Smooth muscle cell (in vitro differentiated cells): ENCODE measurements around the gene FAM32A. TPM values are rescaled to one million over a fixed set of nuclear protein-coding genes. Genes with fewer than 3 reads are reported as not detected.

ENCODE experiments used
- DNase-seq: peaks from one replicate; lab custom pipeline; 2025; ENCODE audit not compliant: unreplicated experiment; lab: John Stamatoyannopoulos, UW
- H2AFZ ChIP-seq: fragments of 200-600 bp; sonication (generic); 2 replicates; pipeline ENCODE4 v1.6.0; 2016; ENCODE audit warnings: antibody characterized with exemption, low read depth, mild to moderate bottlenecking
- H3F3A ChIP-seq: fragments of 200-600 bp; sonication (generic); 2 replicates; pipeline ENCODE4 v1.6.0; 2017; ENCODE audit warnings: antibody characterized with exemption, low read depth
- H3K27ac ChIP-seq: fragments of 200-600 bp; sonication (generic); 2 replicates; pipeline ENCODE4 v1.5.1; 2016; ENCODE audit warnings: low read depth, mild to moderate bottlenecking
- H3K27me3 ChIP-seq: fragments of 200-600 bp; sonication (generic); 2 replicates; pipeline ENCODE4 v1.6.1; 2016; ENCODE audit warnings: low read depth, mild to moderate bottlenecking
- H3K36me3 ChIP-seq: fragments of 200-600 bp; sonication (generic); 2 replicates; pipeline ENCODE4 v1.5.1; 2016; ENCODE audit warnings: low read depth
- H3K4me1 ChIP-seq: fragments of 200-600 bp; sonication (generic); 2 replicates; pipeline ENCODE4 v1.5.1; 2016; ENCODE audit warnings: low read depth
- H3K4me2 ChIP-seq: fragments of 200-600 bp; sonication (generic); 2 replicates; pipeline ENCODE4 v1.6.0; 2016; ENCODE audit warnings: mild to moderate bottlenecking
- H3K4me3 ChIP-seq: fragments of 200-600 bp; sonication (generic); 2 replicates; pipeline ENCODE4 v1.5.1; 2016; ENCODE audit warnings: mild to moderate bottlenecking
- H3K79me2 ChIP-seq: fragments of 200-600 bp; sonication (generic); 2 replicates; pipeline ENCODE4 v1.6.0; 2016; ENCODE audit warnings: low read depth, mild to moderate bottlenecking
- H3K9ac ChIP-seq: fragments of 200-600 bp; sonication (generic); 2 replicates; pipeline ENCODE4 v1.6.0; 2016; ENCODE audit warnings: low read depth
- H3K9me3 ChIP-seq: fragments of 200-600 bp; sonication (generic); replicated peaks from 2 replicates; pipeline ENCODE4 v1.5.1; 2016; ENCODE audit warnings: low read depth
- H4K20me1 ChIP-seq: fragments of 200-600 bp; sonication (generic); 2 replicates; pipeline ENCODE4 v1.6.0; 2016; ENCODE audit warnings: low read depth
- CTCF ChIP-seq: fragments of 200-600 bp; sonication (generic); IDR thresholded peaks from 2 replicates; pipeline ENCODE4 v1.5.1; 2017; ENCODE audit warnings: borderline replicate concordance, mild to moderate bottlenecking, antibody characterized with exemption; ENCODE audit not compliant: insufficient read depth, poor library complexity, severe bottlenecking
- WGBS: methylation state at CpG from one replicate; pipeline ENCODE4 v1.1.7; 2016; ENCODE audit warnings: low lambda C conversion rate; 5-methylcytosine and 5-hydroxymethylcytosine counted together
- polyA plus RNA-seq: library from polyadenylated mRNA; unstranded; fragments of >200 nt; fragmentation: Nextera tagmentation; extraction: Ambion mirVana; gene quantifications from 2 replicates; pipeline ENCODE4 v1.2.1, GENCODE V29; 2016
- total RNA-seq: library from RNA; depleted of rRNA; stranded (reverse); fragments of >200 nt; gene quantifications from 2 replicates; pipeline ENCODE4 v1.2.3, GENCODE V29; 2014

The FAM32A gene
- total and polyA plus RNA-seq, 2 experiments from 2014 or later: 109 to 132 TPM

GRCh38 chr19:16202320-16203255, 17.4 kb downstream of the FAM32A start:
- Histone ChIP-seq H3K27ac (no peak overlapping the region), H3F3A (no peaks in the 10 kb centered on the region), H3K4me1 (peaks cover 6% of the 10 kb centered on the region), H3K4me2 (no peak overlapping the region), H4K20me1 (peaks cover 54% of the 10 kb centered on the region), H3K36me3 (no peaks in the 10 kb centered on the region), H3K9me3 (no peaks in the 10 kb centered on the region), H3K79me2 (peaks cover 47% of the 10 kb centered on the region), H3K4me3 (no peak overlapping the region), H3K27me3 (no peaks in the 10 kb centered on the region), H2AFZ (no peak overlapping the region), H3K9ac (no peak overlapping the region)
- WGBS: 96% methylated on average over 22 of the region's 22 CpGs
- no peak for DNase-seq
- no peak for TF ChIP-seq CTCF

- H3F3A ChIP-seq: no peaks in the 10 kb centered on the region
- no peak overlapping the region for H2AFZ ChIP-seq
- peaks cover 2% of the 10 kb centered on the region for H3K36me3 ChIP-seq
- TF ChIP-seq CTCF: no peak
- DNase-seq: no peak
- WGBS: 96% methylated on average over 19 of the region's 19 CpGs
- H3K79me2 ChIP-seq: peaks cover 40% of the 10 kb centered on the region
- no peak overlapping the region for H3K27ac ChIP-seq
- no peak overlapping the region for H3K9ac ChIP-seq
- no peaks in the 10 kb centered on the region for H3K9me3 ChIP-seq
- H3K4me2 ChIP-seq: no peak overlapping the region
- H3K4me1 ChIP-seq: peaks cover 6% of the 10 kb centered on the region
- peaks cover 54% of the 10 kb centered on the region for H4K20me1 ChIP-seq
- no peak overlapping the region for H3K4me3 ChIP-seq
- no peaks in the 10 kb centered on the region for H3K27me3 ChIP-seq
Measured at GRCh38 chr19:16203256-16204004, 18.2 kb downstream of the FAM32A start.

GRCh38 chr19:16204005-16204294, 18.7 kb downstream of the FAM32A start:
- no peak for DNase-seq
- Histone ChIP-seq H4K20me1 (peaks cover 49% of the 10 kb centered on the region), H3K36me3 (peaks cover 3% of the 10 kb centered on the region), H3K27ac (no peak overlapping the region), H3K79me2 (peaks cover 35% of the 10 kb centered on the region), H3K4me3 (no peak overlapping the region), H3K9ac (no peak overlapping the region), H2AFZ (no peak overlapping the region), H3K9me3 (no peaks in the 10 kb centered on the region), H3K4me1 (peaks cover under 1% of the 10 kb centered on the region), H3K27me3 (no peaks in the 10 kb centered on the region), H3F3A (no peaks in the 10 kb centered on the region), H3K4me2 (no peak overlapping the region)
- no peak for TF ChIP-seq CTCF
- WGBS: 100% methylated on average over 4 of the region's 5 CpGs
